Natural killer cell (primary cell): ENCODE data around the gene PSMD13. TPM values are rescaled to one million over a fixed set of nuclear protein-coding genes. Genes with fewer than 3 reads are reported as not detected.

Source experiments
- ATAC-seq, 3 donors: fragments of 150-1000 bp in 2 of 3; fragments of 200-7000 bp in 1 of 3; cut with Tn5 transposase; 1 replicate in 1 of 3; 2 replicates in 2 of 3; pipeline ENCODE4 v1.10.0; 2021; ENCODE audit warnings: mild to moderate bottlenecking in 2 of 3, moderate library complexity in 2 of 3
- DNase-seq, 2 donors: peaks; one replicate each; pipeline versions ENCODE4 v3.0.0 to v3.0.0-alpha.2; 2013 to 2021; ENCODE audit warnings: mixed read lengths in 1 of 2
- H3K27ac ChIP-seq: one replicate; pipeline ENCODE4 v1.5.1; 2013; ENCODE audit warnings: mild to moderate bottlenecking, low read length
- H3K27me3 ChIP-seq: one replicate; pipeline ENCODE4 v1.6.1; 2013; ENCODE audit warnings: low read length; ENCODE audit not compliant: control insufficient read depth, insufficient read depth
- H3K36me3 ChIP-seq: one replicate; pipeline ENCODE4 v1.6.1; 2013; ENCODE audit warnings: low read length; ENCODE audit not compliant: control insufficient read depth, insufficient read depth
- H3K4me1 ChIP-seq: one replicate; pipeline ENCODE4 v1.6.1; 2013; ENCODE audit warnings: low read length; ENCODE audit not compliant: control insufficient read depth, insufficient read depth
- H3K4me3 ChIP-seq: one replicate; pipeline ENCODE4 v1.5.1; 2013; ENCODE audit warnings: low read length
- H3K9me3 ChIP-seq: one replicate; pipeline ENCODE4 v1.6.1; 2013; ENCODE audit warnings: low read length; ENCODE audit not compliant: control insufficient read depth, insufficient read depth
- H3K27ac Mint-ChIP-seq, 2 donors: one replicate each; pipeline ENCODE4 v1.8.0; 2022; ENCODE audit warnings: mild to moderate bottlenecking in 2 of 2, mixed read lengths in 2 of 2, moderate library complexity in 1 of 2
- H3K27me3 Mint-ChIP-seq, 2 donors: one replicate each; pipeline ENCODE4 v1.8.0; 2022; ENCODE audit warnings: low read depth in 2 of 2, mixed read lengths in 2 of 2
- H3K36me3 Mint-ChIP-seq: one replicate; pipeline ENCODE4 v1.8.0; 2022; ENCODE audit warnings: mixed read lengths
- H3K4me1 Mint-ChIP-seq, 2 donors: one replicate each; pipeline ENCODE4 v1.8.0; 2022; ENCODE audit warnings: mixed read lengths in 2 of 2
- H3K4me3 Mint-ChIP-seq: one replicate; pipeline ENCODE4 v1.8.0; 2022; ENCODE audit warnings: mild to moderate bottlenecking, moderate library complexity, mixed read lengths
- H3K9me3 Mint-ChIP-seq, 2 donors: one replicate each; pipeline ENCODE4 v1.8.0; 2022; ENCODE audit warnings: mixed read lengths in 2 of 2
- CTCF ChIP-seq: fragments of 200-600 bp; IDR thresholded peaks from one replicate; pipeline ENCODE4 v1.8.0; 2022; ENCODE audit warnings: antibody characterized with exemption
- WGBS: methylation state at CpG from one replicate; pipeline ENCODE4 v1.1.7; 2013; ENCODE audit warnings: missing lambda C conversion rate; ENCODE audit not compliant: insufficient coverage; 5-methylcytosine and 5-hydroxymethylcytosine counted together
- intact Hi-C: fragments of 100-400 bp; cut with micrococcal nuclease; formaldehyde crosslinking; loops from one replicate; pipeline ENCODE4 v1.14.2; 2022
- total RNA-seq, 4 donors: library from RNA; stranded (reverse); fragments of 120-200 nt in 1 of 4; gene quantifications; one replicate each; pipeline versions ENCODE4 v1.2.3 to v1.2.4, GENCODE V29; 2013 to 2022

PSMD13 gene
- total RNA-seq, 3 donors from 2014 or later (not counting 1 experiment from before 2014, with no cell fraction given) = 94.6 to 111 (median 104) TPM

GRCh38 chr11:215581-216037 lies 21.2 kb upstream of the PSMD13 start:
- intact Hi-C loops = no loop called here
- peaks cover 7 to 17% of the 10 kb centered on the region in 2 donors for H3K4me1 Mint-ChIP-seq
- no peak overlapping the region for H3K4me3 ChIP-seq
- no peak overlapping the region for H3K4me3 Mint-ChIP-seq
- peak overlapping the region in 1 of 2 donors; percentile 13 for H3K27ac Mint-ChIP-seq
- H3K9me3 ChIP-seq = no peaks in the 10 kb centered on the region
- H3K27me3 ChIP-seq = no peaks in the 10 kb centered on the region
- no peaks in the 10 kb centered on the region for H3K4me1 ChIP-seq
- DNase-seq (no peak), ATAC-seq (no peak)
- H3K36me3 ChIP-seq = peaks cover 55% of the 10 kb centered on the region
- H3K27me3 Mint-ChIP-seq = no peaks in the 10 kb centered on the region
- no peaks in the 10 kb centered on the region for H3K9me3 Mint-ChIP-seq
- WGBS = 92% methylated on average over 4 of the region's 4 CpGs
- no peaks in the 10 kb centered on the region for H3K36me3 Mint-ChIP-seq
- TF ChIP-seq CTCF = no peak
- no peak overlapping the region for H3K27ac ChIP-seq

- H3K27ac ChIP-seq = no peak overlapping the region
- ATAC-seq (no peak), DNase-seq (no peak)
- 92% methylated on average over 11 of the region's 11 CpGs for WGBS
- Mint-ChIP-seq H3K36me3 (no peaks in the 10 kb centered on the region), H3K27me3 (no peaks in the 10 kb centered on the region), H3K4me3 (no peak overlapping the region), H3K9me3 (no peaks in the 10 kb centered on the region), H3K27ac (no peak overlapping the region), H3K4me1 (peaks cover 7 to 14% of the 10 kb centered on the region in 2 donors)
- no peaks in the 10 kb centered on the region for H3K4me1 ChIP-seq
- H3K36me3 ChIP-seq = peaks cover 48% of the 10 kb centered on the region
- H3K9me3 ChIP-seq = no peaks in the 10 kb centered on the region
- no peak overlapping the region for H3K4me3 ChIP-seq
- no peaks in the 10 kb centered on the region for H3K27me3 ChIP-seq
- intact Hi-C loops = no loop called here
- no peak for TF ChIP-seq CTCF
Measured at GRCh38 chr11:216081-216974, 20.4 kb upstream of the PSMD13 start.

GRCh38 chr11:217704-218103 lies 19.1 kb upstream of the PSMD13 start:
- TF ChIP-seq CTCF = no peak
- Mint-ChIP-seq H3K27ac (no peak overlapping the region), H3K4me1 (peaks cover 7 to 14% of the 10 kb centered on the region in 2 donors), H3K9me3 (no peaks in the 10 kb centered on the region), H3K4me3 (no peak overlapping the region), H3K27me3 (no peaks in the 10 kb centered on the region), H3K36me3 (peaks cover 4% of the 10 kb centered on the region)
- ATAC-seq = no peak
- Histone ChIP-seq H3K4me3 (no peak overlapping the region), H3K4me1 (no peaks in the 10 kb centered on the region), H3K36me3 (peaks cover 36% of the 10 kb centered on the region), H3K27me3 (no peaks in the 10 kb centered on the region), H3K27ac (no peak overlapping the region), H3K9me3 (no peaks in the 10 kb centered on the region)
- 94% methylated on average over 3 of the region's 3 CpGs for WGBS
- intact Hi-C loops = no loop called here
- DNase-seq = no peak
